AG08395 (cell line): ENCODE results near the gene ADAM12.
"Not testable (repeated sequence)": the region's sequence is repeated elsewhere in the genome, so short reads cannot be mapped to it uniquely, and the experiment has no call there.

Source experiments
- DNase-seq: peaks from one replicate; pipeline ENCODE4 v3.0.0; 2012; ENCODE audit warnings: mixed read lengths, low spot score

The ADAM12 gene

DNA sequence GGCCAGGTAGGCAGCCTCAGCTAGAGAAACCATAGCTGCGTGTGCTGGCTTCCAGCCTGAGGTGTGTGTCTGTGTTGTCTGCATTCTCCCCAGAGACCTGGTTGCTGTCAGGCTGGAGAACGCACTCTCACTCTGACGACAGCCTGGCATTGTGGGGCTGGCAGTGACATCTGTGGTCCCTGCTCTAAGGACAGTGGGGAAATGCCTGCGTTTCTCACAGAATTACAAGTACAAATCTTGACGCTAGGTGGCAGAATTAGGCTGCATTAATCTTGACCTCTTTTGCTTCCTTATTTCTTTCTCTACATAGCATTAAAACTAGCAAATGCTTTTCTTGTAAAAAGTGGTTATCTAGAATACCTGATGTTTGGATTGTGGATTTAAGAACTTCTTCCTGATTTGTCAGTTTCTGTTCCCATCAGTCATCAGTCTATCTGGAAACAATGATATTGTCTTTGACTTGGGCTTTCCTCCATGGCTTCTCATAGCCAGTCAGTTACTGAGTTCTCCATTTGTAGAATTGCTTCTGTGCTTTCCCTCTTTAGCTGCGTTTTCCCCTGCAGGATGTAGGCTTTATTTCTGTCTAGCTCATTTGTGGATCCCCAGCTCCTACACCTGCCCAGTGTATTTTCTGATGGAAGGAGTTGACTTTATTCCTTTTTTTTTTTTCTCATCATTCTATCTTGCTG is 405.9 kb downstream of the ADAM12 start:
- DNase-seq, result peak; percentile 60

- DNase-seq, result no peak
Measured at GRCh38 chr10:125980521-125981035, 407.7 kb downstream of the ADAM12 start.

DNA sequence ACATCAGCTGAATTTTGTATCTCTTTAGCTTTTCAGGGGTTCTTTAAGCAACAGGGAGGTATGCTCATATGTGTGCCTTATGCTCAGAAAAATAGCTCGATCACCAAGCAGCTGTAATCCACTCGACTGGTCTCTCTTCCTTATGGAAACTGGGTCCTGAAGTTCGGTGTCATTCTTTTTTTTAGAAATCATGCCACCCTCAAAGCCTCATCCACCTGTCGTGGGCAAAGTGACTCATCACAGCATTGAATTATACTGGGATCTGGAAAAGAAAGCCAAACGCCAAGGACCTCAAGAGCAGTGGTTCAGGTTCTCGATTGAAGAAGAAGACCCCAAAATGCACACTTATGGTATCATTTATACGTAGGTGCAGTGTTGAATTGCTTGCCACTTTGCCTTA is 408.3 kb downstream of the ADAM12 start:
- no peak for DNase-seq

GRCh38 chr10:125976960-125977605 is 411.2 kb downstream of the ADAM12 start:
- no peak for DNase-seq

- DNase-seq, result not testable (repeated sequence)
Measured at GRCh38 chr10:125970077-125970630, 418.1 kb downstream of the ADAM12 start.

DNA sequence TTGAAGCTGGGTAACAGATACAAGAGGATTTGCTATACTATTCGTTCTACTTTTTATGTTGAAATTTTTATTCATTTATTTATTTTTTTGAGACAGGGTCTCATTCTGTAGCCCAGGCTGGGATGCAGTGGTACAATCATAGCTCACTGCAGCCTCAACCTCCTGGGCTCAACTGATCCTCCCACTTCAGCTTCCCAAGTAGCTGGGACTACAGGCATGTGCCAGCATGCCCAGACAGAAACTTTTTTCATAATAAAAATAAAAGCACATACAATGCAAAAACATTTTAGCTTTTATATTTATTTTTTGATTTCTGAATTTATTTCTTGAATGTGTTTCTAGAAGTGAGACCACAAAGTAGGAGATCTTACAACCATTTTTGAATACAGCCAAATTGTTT is 420.7 kb downstream of the ADAM12 start:
- DNase-seq, result no peak

DNA sequence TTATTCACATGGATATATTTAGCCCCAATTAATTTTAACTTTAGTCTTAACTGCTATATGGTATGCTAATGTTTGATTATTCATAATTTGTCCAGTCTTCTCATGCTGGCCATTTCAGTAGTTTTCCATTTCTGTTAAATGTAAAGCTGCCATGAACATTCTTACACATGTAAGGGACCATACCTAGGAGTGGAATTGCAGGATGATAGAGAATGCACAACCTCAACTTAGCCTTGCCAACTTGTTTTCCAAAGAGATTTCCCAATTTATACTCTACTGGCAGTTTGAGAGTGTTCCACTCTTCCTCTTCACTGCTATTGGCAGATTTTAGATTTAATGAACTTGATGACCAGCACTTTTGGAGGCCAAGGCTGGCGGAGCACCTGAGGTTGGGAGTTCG is 423.7 kb downstream of the ADAM12 start:
- DNase-seq, result no peak
